GM12878 (cell line): ENCODE data around the gene TK1. TPM values are rescaled to one million over a fixed set of nuclear protein-coding genes. Genes with fewer than 3 reads are reported as not detected.

Experiments
- ATAC-seq: fragments of 200-7000 bp; cut with Tn5 transposase; 3 replicates; pipeline ENCODE4 v1.9.1; 2020; ENCODE audit warnings: mild to moderate bottlenecking, moderate library complexity
- BruUV-seq: library from RNA; stranded (reverse); fragments of 400-500 nt; replicated peaks from 2 replicates; lab custom pipeline; 2021; lab: Mats Ljungman, UMichigan
- CTCF ChIA-PET: fragments of 300-600 bp; sonication (Branson Sonifier 250); formaldehyde crosslinking; extraction: SDS; loops from one replicate; lab custom pipeline; 2021; ENCODE audit warnings: inconsistent platforms; lab: Yijun Ruan, JAX
- POLR2A ChIA-PET: fragments of 350-600 bp; formaldehyde crosslinking; extraction: SDS; loops from one replicate; lab custom pipeline; 2021; ENCODE audit warnings: inconsistent platforms; lab: Charles Lee
- RAD21 ChIA-PET: fragments of 300-600 bp; sonication (Branson Sonifier 250); formaldehyde crosslinking; loops from one replicate; lab custom pipeline; 2023; ENCODE audit warnings: antibody characterized with exemption; ENCODE audit not compliant: unreplicated experiment; lab: Charles Lee
- SMC1A ChIA-PET: fragments of 300-600 bp; sonication (Branson Sonifier 250); formaldehyde crosslinking; loops from one replicate; lab custom pipeline; 2023; ENCODE audit not compliant: unreplicated experiment, uncharacterized antibody; lab: Charles Lee
- DNase-seq: peaks from one replicate; pipeline ENCODE4 v3.0.0-alpha.2; 2011; ENCODE audit warnings: low read depth, low spot score
- FAIRE-seq: peaks from 3 replicates; lab custom pipeline; 2011; peaks lifted over from hg19 to GRCh38; lab: Jason Lieb, UNC
- H2AFZ ChIP-seq: 2 replicates; pipeline ENCODE4 v1.6.0; 2011; ENCODE audit warnings: low read depth, low read length, control low read depth; ENCODE audit not compliant: control insufficient read depth
- H3K27ac ChIP-seq: 2 replicates; pipeline ENCODE4 v1.5.1; 2011; ENCODE audit warnings: control low read depth; ENCODE audit not compliant: control insufficient read depth, insufficient read depth
- H3K27me3 ChIP-seq, 2 experiments: replicated peaks in 1 of 2; 2 replicates each; pipeline versions ENCODE4 v1.6.0 to v1.6.1; 2011; ENCODE audit warnings: low read length in 1 of 2; ENCODE audit not compliant: control insufficient read depth in 2 of 2, insufficient read depth in 2 of 2
- H3K36me3 ChIP-seq, 2 experiments: 2 replicates each; pipeline ENCODE4 v1.5.1; 2011; ENCODE audit warnings: low read length in 1 of 2; ENCODE audit not compliant: control insufficient read depth in 2 of 2, insufficient read depth in 2 of 2
- H3K4me1 ChIP-seq: 2 replicates; pipeline ENCODE4 v1.6.1; 2011; ENCODE audit warnings: mild to moderate bottlenecking, low read length, moderate library complexity, mixed read lengths; ENCODE audit not compliant: control insufficient read depth, insufficient read depth
- H3K4me2 ChIP-seq: 2 replicates; pipeline ENCODE4 v1.6.0; 2011; ENCODE audit warnings: control low read depth; ENCODE audit not compliant: control insufficient read depth, insufficient read depth
- H3K4me3 ChIP-seq: fragments of 200-600 bp; sonication (generic); 2 replicates; pipeline ENCODE4 v1.5.1; 2016
- H3K79me2 ChIP-seq: 2 replicates; pipeline ENCODE4 v1.6.0; 2011; ENCODE audit warnings: low read length; ENCODE audit not compliant: control insufficient read depth, insufficient read depth
- H3K9ac ChIP-seq: 2 replicates; pipeline ENCODE4 v1.8.0; 2011; ENCODE audit warnings: low read length, control low read depth, mixed read lengths; ENCODE audit not compliant: control insufficient read depth, insufficient read depth
- H3K9me3 ChIP-seq: replicated peaks from 3 replicates; pipeline ENCODE4 v1.5.1; 2011; ENCODE audit warnings: mild to moderate bottlenecking, low read length; ENCODE audit not compliant: control insufficient read depth, insufficient read depth
- H4K20me1 ChIP-seq: 2 replicates; pipeline ENCODE4 v1.6.0; 2011; ENCODE audit not compliant: control insufficient read depth, insufficient read depth
- POLR2A ChIP-seq: IDR thresholded peaks from 2 replicates; pipeline ENCODE4 v1.6.1; 2011; ENCODE audit warnings: low read depth, mild to moderate bottlenecking, low read length
- SMAD5 ChIP-seq: IDR thresholded peaks from 2 replicates; pipeline ENCODE4 v1.6.1; 2016; ENCODE audit warnings: antibody characterized with exemption, low read depth
- SPI1 ChIP-seq: IDR thresholded peaks from 2 replicates; pipeline ENCODE4 v1.6.1; 2011; ENCODE audit warnings: low read depth, mild to moderate bottlenecking, low read length, moderate library complexity, borderline replicate concordance; ENCODE audit not compliant: insufficient read depth
- ZZZ3 ChIP-seq: IDR thresholded peaks from 2 replicates; pipeline ENCODE4 v1.6.1; 2011; ENCODE audit warnings: low read depth; ENCODE audit not compliant: control insufficient read depth, insufficient read length
- WGBS: methylation state at CpG from one replicate; pipeline ENCODE4 v1.1.6; 2016; ENCODE audit warnings: low lambda C conversion rate; ENCODE audit not compliant: insufficient replicate concordance, insufficient coverage; ENCODE audit errors: missing lambda C conversion rate; 5-methylcytosine and 5-hydroxymethylcytosine counted together
- in situ Hi-C: fragments of 300-500 bp; cut with MboI; formaldehyde crosslinking; loops from 9 replicates; pipeline ENCODE4 v1.14.3; 2018; ENCODE audit warnings: mixed read lengths
- intact Hi-C: fragments of 100-400 bp; cut with micrococcal nuclease; formaldehyde crosslinking; loops from one replicate; pipeline ENCODE4 v1.14.2; 2022; ENCODE audit not compliant: unreplicated experiment
- polyA plus RNA-seq, 11 experiments: library from polyadenylated mRNA; depleted of rRNA in 4 of 11; unstranded in 6 of 11; stranded (reverse) in 5 of 11; fragments of >200 nt; fragmentation: Nextera tagmentation in 4 of 11; fragmentation: Illumina TruSeq in 1 of 11; extraction: Ambion mirVana in 4 of 11; extraction: Trizol in 1 of 11; gene quantifications; 1 replicate in 1 of 11; 2 replicates in 10 of 11; pipeline versions ENCODE4 v1.2.1 to v1.2.3, GENCODE V29; 2011 to 2016; ENCODE audit warnings: inconsistent platforms in 2 of 11, missing spikeins in 2 of 11, low read depth in 1 of 11
- total RNA-seq, 4 experiments: library from RNA; depleted of rRNA in 3 of 4; stranded (reverse); fragments of >200 nt in 3 of 4; fragmentation: Illumina TruSeq in 1 of 4; extraction: Trizol in 1 of 4; gene quantifications; 2 replicates each; pipeline versions ENCODE4 v1.2.1 to v1.2.3, GENCODE V29; 2013 to 2021
- TF ChIP-seq, protein P1 (sequence below): fragments of 450-650 bp; IDR thresholded peaks from 2 replicates; pipeline ENCODE4 v1.6.1; 2017; ENCODE audit warnings: low read depth, mild to moderate bottlenecking, moderate library complexity
- TF ChIP-seq, protein P2 (sequence below): IDR thresholded peaks from 2 replicates; pipeline ENCODE4 v1.6.1; 2012; ENCODE audit warnings: low read length, inconsistent platforms
- TF ChIP-seq, protein P3 (sequence below): fragments of 150-350 bp; IDR thresholded peaks from 2 replicates; pipeline ENCODE4 v1.6.1; 2016; ENCODE audit warnings: low read depth, low read length

Gene TK1
- total and polyA plus RNA-seq, 10 of the 15 experiments (the other 5 are each of a cell fraction or from before 2014, with no cell fraction given), result 4.6 to 175 (median 77.9) TPM

DNA sequence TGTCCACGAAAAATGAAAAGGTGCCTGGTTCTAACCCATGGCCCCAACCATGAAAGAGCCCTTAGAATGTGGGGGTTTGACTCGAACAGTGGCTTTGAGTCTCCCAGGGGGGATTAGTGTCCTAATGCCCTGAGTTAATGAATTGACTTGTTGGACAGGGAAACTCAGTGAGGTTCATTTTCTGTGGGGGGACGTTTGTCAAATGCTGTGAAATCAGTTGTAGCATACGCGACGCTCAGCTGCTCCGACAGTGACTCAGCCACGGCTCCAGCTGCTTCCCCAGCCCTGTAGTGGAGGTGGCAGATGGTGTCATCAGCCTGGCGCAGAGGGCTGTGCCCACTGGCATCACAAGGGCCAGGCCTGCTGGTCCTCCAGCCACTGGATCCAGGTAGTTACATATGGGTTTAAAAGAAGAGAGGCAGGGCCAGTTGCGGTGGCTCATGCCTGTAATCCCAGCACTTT is 40.6 kb upstream of the TK1 start (continued):
- TF ChIP-seq, protein P1, sequence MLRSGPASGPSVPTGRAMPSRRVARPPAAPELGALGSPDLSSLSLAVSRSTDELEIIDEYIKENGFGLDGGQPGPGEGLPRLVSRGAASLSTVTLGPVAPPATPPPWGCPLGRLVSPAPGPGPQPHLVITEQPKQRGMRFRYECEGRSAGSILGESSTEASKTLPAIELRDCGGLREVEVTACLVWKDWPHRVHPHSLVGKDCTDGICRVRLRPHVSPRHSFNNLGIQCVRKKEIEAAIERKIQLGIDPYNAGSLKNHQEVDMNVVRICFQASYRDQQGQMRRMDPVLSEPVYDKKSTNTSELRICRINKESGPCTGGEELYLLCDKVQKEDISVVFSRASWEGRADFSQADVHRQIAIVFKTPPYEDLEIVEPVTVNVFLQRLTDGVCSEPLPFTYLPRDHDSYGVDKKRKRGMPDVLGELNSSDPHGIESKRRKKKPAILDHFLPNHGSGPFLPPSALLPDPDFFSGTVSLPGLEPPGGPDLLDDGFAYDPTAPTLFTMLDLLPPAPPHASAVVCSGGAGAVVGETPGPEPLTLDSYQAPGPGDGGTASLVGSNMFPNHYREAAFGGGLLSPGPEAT, result no peak
- TF ChIP-seq, protein P2, sequence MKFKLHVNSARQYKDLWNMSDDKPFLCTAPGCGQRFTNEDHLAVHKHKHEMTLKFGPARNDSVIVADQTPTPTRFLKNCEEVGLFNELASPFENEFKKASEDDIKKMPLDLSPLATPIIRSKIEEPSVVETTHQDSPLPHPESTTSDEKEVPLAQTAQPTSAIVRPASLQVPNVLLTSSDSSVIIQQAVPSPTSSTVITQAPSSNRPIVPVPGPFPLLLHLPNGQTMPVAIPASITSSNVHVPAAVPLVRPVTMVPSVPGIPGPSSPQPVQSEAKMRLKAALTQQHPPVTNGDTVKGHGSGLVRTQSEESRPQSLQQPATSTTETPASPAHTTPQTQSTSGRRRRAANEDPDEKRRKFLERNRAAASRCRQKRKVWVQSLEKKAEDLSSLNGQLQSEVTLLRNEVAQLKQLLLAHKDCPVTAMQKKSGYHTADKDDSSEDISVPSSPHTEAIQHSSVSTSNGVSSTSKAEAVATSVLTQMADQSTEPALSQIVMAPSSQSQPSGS, result no peak
- TF ChIP-seq SPI1, result no peak
- no peak for TF ChIP-seq SMAD5

DNA sequence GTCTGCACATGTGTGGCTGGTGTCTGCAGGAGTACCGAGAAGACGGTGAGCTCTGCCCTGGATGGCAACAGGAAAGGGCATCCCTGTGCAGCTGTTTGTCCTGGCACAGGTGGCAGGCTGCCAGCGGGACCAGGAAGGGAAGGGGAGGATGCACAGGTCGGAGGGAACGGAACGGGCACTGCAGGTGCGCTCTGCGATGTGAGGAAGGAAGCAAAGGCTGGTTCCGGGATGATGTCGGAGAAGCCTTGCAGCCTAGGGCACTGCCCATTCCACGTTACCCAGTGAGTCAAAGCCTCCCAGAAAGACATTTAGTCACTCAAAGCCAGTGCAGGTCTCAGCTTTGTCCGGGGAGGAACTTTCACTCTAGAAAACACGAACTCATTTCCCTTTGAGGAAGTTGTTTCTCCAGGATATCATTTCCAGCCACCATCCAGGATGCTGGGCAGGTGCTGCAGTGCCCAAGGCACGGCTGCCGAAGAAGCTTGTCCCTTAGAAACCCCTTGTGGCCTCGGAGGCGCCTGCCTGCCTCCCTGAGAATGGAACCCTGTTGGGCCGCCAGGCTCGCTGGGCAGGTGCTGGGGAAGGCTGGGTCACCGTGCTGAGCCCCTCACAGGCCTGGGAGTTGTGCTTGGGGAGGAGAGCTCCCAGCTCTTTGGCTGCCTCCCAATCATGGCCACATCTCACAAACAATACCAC is 40.1 kb upstream of the TK1 start:
- H3K9me3 ChIP-seq, result no peaks in the 10 kb centered on the region
- 48% methylated on average over 20 of the region's 20 CpGs for WGBS
- no peak for DNase-seq
- no peak for FAIRE-seq
- H3K27ac ChIP-seq, result no peak overlapping the region
- H3K9ac ChIP-seq, result no peak overlapping the region
- ATAC-seq, result no peak
- H3K27me3 ChIP-seq, result peaks cover 4 to 6% of the 10 kb centered on the region in 2 experiments; a peak in 2 of 4 replicates
- RAD21 ChIA-PET, result no interaction called here
- H3K4me2 ChIP-seq, result no peak overlapping the region
- H2AFZ ChIP-seq, result no peak overlapping the region
- in situ Hi-C loops, result no loop called here
- H3K79me2 ChIP-seq, result no peaks in the 10 kb centered on the region
- BruUV-seq, result no TSS peak
- TF ChIP-seq, protein P3, sequence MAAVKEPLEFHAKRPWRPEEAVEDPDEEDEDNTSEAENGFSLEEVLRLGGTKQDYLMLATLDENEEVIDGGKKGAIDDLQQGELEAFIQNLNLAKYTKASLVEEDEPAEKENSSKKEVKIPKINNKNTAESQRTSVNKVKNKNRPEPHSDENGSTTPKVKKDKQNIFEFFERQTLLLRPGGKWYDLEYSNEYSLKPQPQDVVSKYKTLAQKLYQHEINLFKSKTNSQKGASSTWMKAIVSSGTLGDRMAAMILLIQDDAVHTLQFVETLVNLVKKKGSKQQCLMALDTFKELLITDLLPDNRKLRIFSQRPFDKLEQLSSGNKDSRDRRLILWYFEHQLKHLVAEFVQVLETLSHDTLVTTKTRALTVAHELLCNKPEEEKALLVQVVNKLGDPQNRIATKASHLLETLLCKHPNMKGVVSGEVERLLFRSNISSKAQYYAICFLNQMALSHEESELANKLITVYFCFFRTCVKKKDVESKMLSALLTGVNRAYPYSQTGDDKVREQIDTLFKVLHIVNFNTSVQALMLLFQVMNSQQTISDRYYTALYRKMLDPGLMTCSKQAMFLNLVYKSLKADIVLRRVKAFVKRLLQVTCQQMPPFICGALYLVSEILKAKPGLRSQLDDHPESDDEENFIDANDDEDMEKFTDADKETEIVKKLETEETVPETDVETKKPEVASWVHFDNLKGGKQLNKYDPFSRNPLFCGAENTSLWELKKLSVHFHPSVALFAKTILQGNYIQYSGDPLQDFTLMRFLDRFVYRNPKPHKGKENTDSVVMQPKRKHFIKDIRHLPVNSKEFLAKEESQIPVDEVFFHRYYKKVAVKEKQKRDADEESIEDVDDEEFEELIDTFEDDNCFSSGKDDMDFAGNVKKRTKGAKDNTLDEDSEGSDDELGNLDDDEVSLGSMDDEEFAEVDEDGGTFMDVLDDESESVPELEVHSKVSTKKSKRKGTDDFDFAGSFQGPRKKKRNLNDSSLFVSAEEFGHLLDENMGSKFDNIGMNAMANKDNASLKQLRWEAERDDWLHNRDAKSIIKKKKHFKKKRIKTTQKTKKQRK, result no peak
- peak; percentile 45; the same call in 1 of the 2 replicates for TF ChIP-seq POLR2A
- no peak for TF ChIP-seq ZZZ3
- intact Hi-C loops, result no loop called here
- H3K4me1 ChIP-seq, result no peaks in the 10 kb centered on the region
- H4K20me1 ChIP-seq, result no peaks in the 10 kb centered on the region
- CTCF ChIA-PET, result interaction anchor here (1.3 to 1.9 kb wide), 3 partner anchors 23 to 142 kb away, joined by 4 to 6 read pairs (median 5); no protein-coding TSS in a partner anchor
- SMC1A ChIA-PET, result no interaction called here
- POLR2A ChIA-PET, result no interaction called here
- peaks cover 7 to 13% of the 10 kb centered on the region in 2 experiments; a peak in 3 of 4 replicates for H3K36me3 ChIP-seq
- H3K4me3 ChIP-seq, result no peak overlapping the region
